SK-N-SH (cell line): ENCODE data around the gene ZP1.

Experiments
- CTCF ChIP-seq: fragments of 200-600 bp; sonication (generic); IDR thresholded peaks from 2 replicates; pipeline ENCODE4 v1.6.1; 2017; ENCODE audit warnings: antibody characterized with exemption, mild to moderate bottlenecking, moderate library complexity
- EP300 ChIP-seq, 2 experiments: IDR thresholded peaks; 2 replicates each; pipeline versions ENCODE4 v1.4.0 to v1.6.1; 2012; ENCODE audit warnings: borderline replicate concordance in 1 of 2, low read depth in 1 of 2, low read length in 1 of 2
- JUND ChIP-seq: IDR thresholded peaks from 2 replicates; pipeline ENCODE4 v1.4.0; 2012
- POLR2AphosphoS5 ChIP-seq: IDR thresholded peaks from 2 replicates; pipeline ENCODE4 v1.6.1; 2012; ENCODE audit warnings: low read depth, low read length
- REST ChIP-seq: IDR thresholded peaks from 2 replicates; pipeline ENCODE4 v1.6.1; 2012; ENCODE audit warnings: mild to moderate bottlenecking, low read depth, low read length, moderate library complexity
- SIN3A ChIP-seq: IDR thresholded peaks from 2 replicates; pipeline ENCODE4 v1.6.1; 2012; ENCODE audit warnings: low read depth, mild to moderate bottlenecking, low read length, moderate library complexity, borderline replicate concordance
- ZBTB33 ChIP-seq: IDR thresholded peaks from 2 replicates; pipeline ENCODE4 v1.4.0; 2012; ENCODE audit warnings: low read depth, borderline replicate concordance
- TF ChIP-seq, protein P1 (sequence below): IDR thresholded peaks from 2 replicates; pipeline ENCODE4; 2012

DNA sequence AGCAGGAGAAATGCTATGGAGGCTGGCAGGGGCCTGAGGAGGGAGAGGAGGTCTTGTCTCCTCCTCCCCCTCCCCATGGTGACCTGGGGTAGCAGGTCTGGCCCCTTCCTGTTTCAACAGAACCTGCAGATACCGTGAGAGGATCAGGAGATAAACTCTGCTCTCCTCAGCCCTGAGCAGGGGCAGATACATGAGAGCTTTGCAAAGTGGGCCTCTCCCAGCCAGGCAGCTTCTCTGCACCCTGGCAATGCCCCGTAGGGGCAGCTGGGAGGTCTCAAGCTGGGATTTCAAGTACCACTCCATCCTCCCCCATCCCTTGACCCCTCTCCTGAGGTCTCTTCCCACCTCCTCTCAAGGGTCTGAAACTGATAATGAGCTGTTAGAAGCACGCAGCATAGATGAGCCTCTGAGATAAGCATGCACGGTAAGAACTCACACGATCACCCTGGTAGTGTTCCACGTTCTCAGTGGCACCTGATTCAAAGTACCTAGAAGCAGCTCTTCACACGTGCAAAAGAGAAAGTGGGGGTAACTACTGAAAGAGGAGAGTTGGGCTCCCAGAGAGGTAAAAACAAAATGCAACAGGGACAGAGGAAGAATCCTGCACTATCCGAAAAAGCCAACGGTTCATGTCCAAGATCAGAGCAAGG is 30.4 kb upstream of the ZP1 start:
- TF ChIP-seq CTCF (no peak), POLR2AphosphoS5 (no peak), JUND (no peak), REST (no peak), EP300 (IDR thresholded peaks at IDR 0.05; ENCODE audit: borderline replicate concordance in 1 of 2, low read depth in 1 of 2, low read length in 1 of 2) (no peak), ZBTB33 (no peak), SIN3A (no peak)
- TF ChIP-seq, protein P1, sequence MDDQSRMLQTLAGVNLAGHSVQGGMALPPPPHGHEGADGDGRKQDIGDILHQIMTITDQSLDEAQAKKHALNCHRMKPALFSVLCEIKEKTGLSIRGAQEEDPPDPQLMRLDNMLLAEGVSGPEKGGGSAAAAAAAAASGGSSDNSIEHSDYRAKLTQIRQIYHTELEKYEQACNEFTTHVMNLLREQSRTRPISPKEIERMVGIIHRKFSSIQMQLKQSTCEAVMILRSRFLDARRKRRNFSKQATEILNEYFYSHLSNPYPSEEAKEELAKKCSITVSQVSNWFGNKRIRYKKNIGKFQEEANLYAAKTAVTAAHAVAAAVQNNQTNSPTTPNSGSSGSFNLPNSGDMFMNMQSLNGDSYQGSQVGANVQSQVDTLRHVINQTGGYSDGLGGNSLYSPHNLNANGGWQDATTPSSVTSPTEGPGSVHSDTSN = no peak
